ENCODE measurements around the gene LRMDA. TPM values are rescaled to one million over a fixed set of nuclear protein-coding genes. Genes with fewer than 3 reads are reported as not detected.

The LRMDA gene
- total RNA-seq, 1 experiment from 2014 or later: not detected

DNA sequence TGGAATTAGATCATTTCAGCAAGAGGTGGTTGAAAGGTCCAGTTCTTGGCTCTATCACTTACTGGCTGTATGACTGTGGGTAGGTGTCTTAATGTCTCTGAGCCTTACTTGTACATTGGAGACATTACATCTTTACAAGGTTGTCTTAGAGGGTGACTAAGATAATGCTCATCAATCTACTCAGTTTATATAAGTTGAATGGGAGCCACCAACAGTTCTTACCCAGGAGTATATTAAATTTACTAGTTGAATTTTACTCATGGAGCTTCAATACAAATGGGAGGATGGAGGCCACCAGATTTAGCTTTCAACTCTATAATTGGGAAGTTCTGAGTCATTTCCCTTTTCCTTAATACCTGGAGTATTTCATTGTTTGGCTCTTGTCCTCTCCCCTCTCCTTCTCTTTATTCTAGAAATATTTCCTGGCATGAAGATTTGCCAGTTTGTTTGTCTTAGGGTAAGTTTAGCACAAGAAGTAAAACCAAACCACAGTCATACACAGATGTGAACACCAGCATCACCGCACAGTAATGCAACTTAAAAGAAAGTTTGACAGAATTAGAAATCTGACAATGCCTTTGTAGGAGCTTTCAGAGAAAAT, 222.8 kb downstream of the LRMDA start:
- Histone ChIP-seq H3K27me3 (ENCODE audit: control insufficient read depth, insufficient read depth, low read length) (no peaks in the 10 kb centered on the region; the same call in none of the 2 replicates), H3K4me3 (ENCODE audit: insufficient read depth, low read depth, low read length) (no peak overlapping the region), H3K36me3 (replicated peaks; ENCODE audit: control insufficient read depth, insufficient read depth, low read length) (no peaks in the 10 kb centered on the region)
- no peak for DNase-seq

GRCh38 chr10:75654772-75655171, 223.3 kb downstream of the LRMDA start:
- no peak overlapping the region for H3K4me3 ChIP-seq (ENCODE audit: insufficient read depth, low read depth, low read length)
- H3K27me3 ChIP-seq (ENCODE audit: control insufficient read depth, insufficient read depth, low read length): no peaks in the 10 kb centered on the region; the same call in none of the 2 replicates
- DNase-seq: no peak
- H3K36me3 ChIP-seq (replicated peaks; ENCODE audit: control insufficient read depth, insufficient read depth, low read length): no peaks in the 10 kb centered on the region

DNA sequence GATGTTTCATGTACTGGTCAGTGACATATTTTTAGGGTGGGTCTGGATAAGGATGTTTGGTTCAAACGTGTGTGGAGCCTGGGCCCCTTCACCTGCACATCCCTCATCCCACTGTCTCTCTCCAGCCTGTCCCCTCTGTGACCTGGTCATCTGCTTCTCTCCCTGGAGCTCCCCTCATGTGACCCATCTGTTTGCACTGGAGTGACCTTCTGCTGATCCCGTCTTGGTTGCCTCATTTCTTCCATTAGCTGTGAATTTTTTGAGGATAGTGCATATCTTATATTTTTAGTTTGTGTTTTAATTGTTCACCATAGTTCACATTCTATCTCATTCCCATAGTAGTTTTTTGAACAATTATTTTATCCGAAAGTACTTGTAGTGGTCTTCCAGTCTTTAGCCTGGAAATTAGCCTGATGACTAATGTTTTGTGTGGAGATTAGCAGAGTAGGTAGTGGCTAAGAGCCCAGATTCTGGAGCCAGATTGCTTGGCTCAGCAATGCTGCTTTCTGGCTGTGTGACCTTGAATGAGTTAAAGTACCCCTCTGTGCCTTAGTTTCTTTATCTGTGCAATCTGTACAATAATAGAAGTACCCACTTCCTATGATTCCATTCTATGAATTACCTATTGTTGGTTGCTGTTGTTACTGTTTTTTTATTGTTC, 224.5 kb downstream of the LRMDA start:
- no peak for DNase-seq

GRCh38 chr10:75657351-75657750, 225.9 kb downstream of the LRMDA start:
- no peak for DNase-seq
- Histone ChIP-seq H3K36me3 (replicated peaks; ENCODE audit: control insufficient read depth, insufficient read depth, low read length) (no peaks in the 10 kb centered on the region), H3K4me3 (ENCODE audit: insufficient read depth, low read depth, low read length) (no peak overlapping the region), H3K27me3 (ENCODE audit: control insufficient read depth, insufficient read depth, low read length) (no peaks in the 10 kb centered on the region; the same call in 1 of the 2 replicates)

More for the DNA sequence above, 224.5 kb downstream of the LRMDA start:
- Histone ChIP-seq H3K36me3 (replicated peaks; ENCODE audit: control insufficient read depth, insufficient read depth, low read length) (no peaks in the 10 kb centered on the region), H3K27me3 (ENCODE audit: control insufficient read depth, insufficient read depth, low read length) (no peaks in the 10 kb centered on the region; the same call in 1 of the 2 replicates), H3K4me3 (ENCODE audit: insufficient read depth, low read depth, low read length) (no peak overlapping the region)

GRCh38 chr10:75658036-75658435, 226.6 kb downstream of the LRMDA start:
- Histone ChIP-seq H3K27me3 (ENCODE audit: control insufficient read depth, insufficient read depth, low read length) (no peaks in the 10 kb centered on the region; the same call in 1 of the 2 replicates), H3K4me3 (ENCODE audit: insufficient read depth, low read depth, low read length) (no peak overlapping the region), H3K36me3 (replicated peaks; ENCODE audit: control insufficient read depth, insufficient read depth, low read length) (no peaks in the 10 kb centered on the region)
- DNase-seq: no peak

GRCh38 chr10:75658496-75658895, 227.1 kb downstream of the LRMDA start:
- DNase-seq: no peak
- Histone ChIP-seq H3K27me3 (ENCODE audit: control insufficient read depth, insufficient read depth, low read length) (no peaks in the 10 kb centered on the region), H3K4me3 (ENCODE audit: insufficient read depth, low read depth, low read length) (no peak overlapping the region), H3K36me3 (replicated peaks; ENCODE audit: control insufficient read depth, insufficient read depth, low read length) (no peaks in the 10 kb centered on the region)

DNA sequence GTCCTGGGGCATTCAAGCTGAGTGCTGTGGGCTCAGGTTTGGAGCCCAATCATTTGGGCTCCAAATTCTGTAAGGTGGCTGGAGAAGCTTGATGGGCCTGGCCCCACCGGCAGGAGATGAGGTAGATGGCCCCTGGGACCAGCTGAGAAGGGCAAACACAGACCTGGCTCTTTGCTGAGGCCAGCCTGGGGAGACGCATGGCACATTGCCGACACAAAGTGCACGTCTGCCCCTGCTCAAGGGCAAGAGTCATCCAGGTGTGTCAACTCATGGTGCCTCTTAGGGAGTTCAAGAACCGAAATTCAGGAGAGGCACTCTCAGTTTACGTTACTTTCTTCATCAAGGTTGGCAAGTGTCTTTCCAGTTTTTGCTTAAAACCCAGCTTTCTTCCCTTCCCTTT, 227.5 kb downstream of the LRMDA start:
- Histone ChIP-seq H3K36me3 (replicated peaks; ENCODE audit: control insufficient read depth, insufficient read depth, low read length) (no peaks in the 10 kb centered on the region), H3K4me3 (ENCODE audit: insufficient read depth, low read depth, low read length) (no peak overlapping the region), H3K27me3 (ENCODE audit: control insufficient read depth, insufficient read depth, low read length) (no peaks in the 10 kb centered on the region)
- no peak for DNase-seq

- DNase-seq: no peak
- Histone ChIP-seq H3K4me3 (ENCODE audit: insufficient read depth, low read depth, low read length) (no peak overlapping the region), H3K27me3 (ENCODE audit: control insufficient read depth, insufficient read depth, low read length) (no peaks in the 10 kb centered on the region), H3K36me3 (replicated peaks; ENCODE audit: control insufficient read depth, insufficient read depth, low read length) (no peaks in the 10 kb centered on the region)
Observed at GRCh38 chr10:75660823-75661222, 229.4 kb downstream of the LRMDA start.

DNA sequence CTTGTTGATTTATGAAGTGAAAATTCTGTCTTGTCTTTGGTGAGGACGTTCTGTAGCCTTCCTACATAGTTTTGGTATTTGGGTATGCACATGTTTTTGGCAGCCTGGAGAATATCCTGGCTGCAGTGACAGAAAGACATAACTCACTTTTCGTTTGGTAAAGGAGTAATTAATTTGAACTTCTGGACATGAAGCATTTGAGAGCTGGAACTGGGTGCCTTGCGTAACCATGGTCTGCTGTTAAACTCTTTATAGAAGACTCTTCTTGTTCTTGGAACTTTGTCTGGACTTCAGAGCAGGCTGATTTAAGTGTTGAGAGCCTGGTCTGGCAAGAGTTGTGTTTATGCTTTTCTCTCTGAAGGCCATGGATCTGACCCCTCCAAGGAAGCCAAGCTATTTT, 231.3 kb downstream of the LRMDA start:
- DNase-seq: no peak
- H3K27me3 ChIP-seq (ENCODE audit: control insufficient read depth, insufficient read depth, low read length): no peaks in the 10 kb centered on the region
- H3K36me3 ChIP-seq (replicated peaks; ENCODE audit: control insufficient read depth, insufficient read depth, low read length): no peaks in the 10 kb centered on the region
- H3K4me3 ChIP-seq (ENCODE audit: insufficient read depth, low read depth, low read length): no peak overlapping the region

- no peak for DNase-seq
- H3K27me3 ChIP-seq (ENCODE audit: control insufficient read depth, insufficient read depth, low read length): no peaks in the 10 kb centered on the region
- no peaks in the 10 kb centered on the region for H3K36me3 ChIP-seq (replicated peaks; ENCODE audit: control insufficient read depth, insufficient read depth, low read length)
- no peak overlapping the region for H3K4me3 ChIP-seq (ENCODE audit: insufficient read depth, low read depth, low read length)
Observed at GRCh38 chr10:75663947-75664664, 232.7 kb downstream of the LRMDA start.

DNA sequence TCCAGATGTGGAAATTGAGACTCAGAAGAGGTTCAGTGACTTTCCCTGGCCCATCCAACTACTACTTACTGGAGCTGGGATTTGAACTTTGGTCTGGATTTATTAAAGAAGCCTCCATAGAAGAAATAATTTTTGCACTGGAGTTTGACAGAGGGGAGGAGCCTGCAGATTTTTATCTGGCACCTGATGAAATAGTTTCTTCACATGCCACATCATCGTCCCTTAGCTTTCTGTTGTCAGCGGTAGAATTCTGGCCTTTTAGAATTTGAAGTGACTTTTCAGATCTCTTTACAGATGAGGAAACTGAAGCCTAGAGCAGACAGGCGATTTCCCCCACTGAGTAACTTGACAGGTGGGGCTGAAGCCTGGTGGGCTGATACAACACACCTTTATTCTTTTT, 233.5 kb downstream of the LRMDA start:
- Histone ChIP-seq H3K27me3 (ENCODE audit: control insufficient read depth, insufficient read depth, low read length) (no peaks in the 10 kb centered on the region), H3K36me3 (replicated peaks; ENCODE audit: control insufficient read depth, insufficient read depth, low read length) (no peaks in the 10 kb centered on the region), H3K4me3 (ENCODE audit: insufficient read depth, low read depth, low read length) (no peak overlapping the region)
- DNase-seq: no peak

DNA sequence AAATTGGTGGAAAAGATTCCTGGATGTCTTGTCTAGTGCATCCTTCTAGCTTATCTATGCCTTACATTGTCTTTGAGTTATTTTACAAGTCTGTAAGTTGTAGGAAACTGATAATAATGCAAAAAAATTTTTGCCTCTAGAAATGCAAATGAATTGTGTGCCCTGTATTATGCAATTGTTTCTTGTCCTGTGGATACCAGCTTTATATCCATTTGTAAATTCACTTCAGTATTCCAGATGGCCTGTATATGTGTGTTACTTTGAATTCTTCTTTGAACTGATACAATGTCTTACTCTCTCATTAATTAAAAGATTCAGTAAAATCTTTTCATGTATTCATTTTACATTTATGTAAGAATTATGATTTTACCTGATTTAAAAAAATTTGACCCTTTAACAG, 234.3 kb downstream of the LRMDA start:
- no peaks in the 10 kb centered on the region for H3K27me3 ChIP-seq (ENCODE audit: control insufficient read depth, insufficient read depth, low read length)
- H3K36me3 ChIP-seq (replicated peaks; ENCODE audit: control insufficient read depth, insufficient read depth, low read length): no peaks in the 10 kb centered on the region
- H3K4me3 ChIP-seq (ENCODE audit: insufficient read depth, low read depth, low read length): no peak overlapping the region
- no peak for DNase-seq

DNA sequence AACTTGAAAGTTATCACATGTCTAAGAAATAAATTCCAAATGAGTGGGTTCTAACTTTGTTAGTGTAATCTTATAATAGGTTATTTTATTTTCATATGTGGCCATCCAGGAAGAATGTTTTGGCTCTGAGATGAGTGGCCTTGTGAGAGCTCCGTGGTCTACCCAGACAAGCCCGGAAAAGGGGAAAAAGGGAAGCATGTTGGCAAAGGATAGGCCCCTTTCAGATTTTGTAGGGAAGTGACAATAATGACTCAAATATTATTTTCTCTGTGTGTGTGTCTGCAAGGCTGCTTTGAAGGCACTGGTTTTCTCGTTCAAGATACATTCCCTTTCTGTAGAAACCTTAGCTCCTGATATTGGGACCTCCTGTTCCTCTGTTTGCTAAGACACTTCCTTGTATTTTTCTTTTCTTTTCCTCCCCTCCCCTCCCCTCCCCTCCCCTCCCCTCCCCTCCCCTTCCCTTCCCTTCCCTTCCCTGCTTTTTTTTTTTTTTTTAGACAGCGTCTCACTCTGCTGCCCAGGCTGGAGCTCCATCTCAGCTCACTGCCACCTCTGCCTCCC, 240.8 kb downstream of the LRMDA start:
- Histone ChIP-seq H3K36me3 (replicated peaks; ENCODE audit: control insufficient read depth, insufficient read depth, low read length) (no peaks in the 10 kb centered on the region), H3K4me3 (ENCODE audit: insufficient read depth, low read depth, low read length) (no peak overlapping the region), H3K27me3 (ENCODE audit: control insufficient read depth, insufficient read depth, low read length) (no peaks in the 10 kb centered on the region)
- no peak for DNase-seq

GRCh38 chr10:75672842-75673241, 241.4 kb downstream of the LRMDA start:
- no peaks in the 10 kb centered on the region for H3K36me3 ChIP-seq (replicated peaks; ENCODE audit: control insufficient read depth, insufficient read depth, low read length)
- DNase-seq: no peak
- H3K4me3 ChIP-seq (ENCODE audit: insufficient read depth, low read depth, low read length): no peak overlapping the region
- no peaks in the 10 kb centered on the region for H3K27me3 ChIP-seq (ENCODE audit: control insufficient read depth, insufficient read depth, low read length)

DNA sequence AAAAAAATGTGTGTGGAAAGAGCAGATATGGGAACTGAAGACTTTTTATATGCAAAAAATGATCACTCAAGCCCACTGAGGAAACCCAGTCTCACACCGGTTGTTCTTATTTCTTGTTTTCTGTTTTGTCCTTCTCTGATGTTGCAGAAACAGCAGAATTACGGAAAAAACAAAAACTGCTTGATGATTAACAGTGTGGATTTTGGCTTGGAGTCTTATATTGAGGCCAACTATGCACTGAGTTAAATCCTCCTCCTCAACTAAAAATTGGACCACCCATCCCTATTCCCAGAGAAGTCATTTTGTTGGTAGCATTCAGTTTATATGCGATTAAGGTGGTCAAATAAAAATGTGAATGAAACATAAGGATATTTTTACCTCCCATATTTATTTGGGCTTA, 246.1 kb downstream of the LRMDA start:
- DNase-seq: no peak
- no peak overlapping the region for H3K4me3 ChIP-seq (ENCODE audit: insufficient read depth, low read depth, low read length)
- H3K27me3 ChIP-seq (ENCODE audit: control insufficient read depth, insufficient read depth, low read length): no peaks in the 10 kb centered on the region
- H3K36me3 ChIP-seq (replicated peaks; ENCODE audit: control insufficient read depth, insufficient read depth, low read length): no peaks in the 10 kb centered on the region

Measured in H7 (cell line).